PC-3 (cell line): ENCODE measurements around the gene SLC15A5.

ENCODE experiments used
- EZH2 ChIP-seq: fragments of 300-600 bp; sonication (generic); IDR thresholded peaks from one replicate; pipeline ENCODE4 v1.6.1; 2017; ENCODE audit warnings: antibody characterized with exemption, mild to moderate bottlenecking, low read length; ENCODE audit not compliant: unreplicated experiment
- TF ChIP-seq, protein P1 (sequence below): fragments of 300-600 bp; sonication (generic); conservative IDR thresholded peaks from 2 replicates; pipeline ENCODE4 v1.5.1; 2017; ENCODE audit warnings: antibody characterized with exemption, low read depth, mild to moderate bottlenecking, low read length

DNA sequence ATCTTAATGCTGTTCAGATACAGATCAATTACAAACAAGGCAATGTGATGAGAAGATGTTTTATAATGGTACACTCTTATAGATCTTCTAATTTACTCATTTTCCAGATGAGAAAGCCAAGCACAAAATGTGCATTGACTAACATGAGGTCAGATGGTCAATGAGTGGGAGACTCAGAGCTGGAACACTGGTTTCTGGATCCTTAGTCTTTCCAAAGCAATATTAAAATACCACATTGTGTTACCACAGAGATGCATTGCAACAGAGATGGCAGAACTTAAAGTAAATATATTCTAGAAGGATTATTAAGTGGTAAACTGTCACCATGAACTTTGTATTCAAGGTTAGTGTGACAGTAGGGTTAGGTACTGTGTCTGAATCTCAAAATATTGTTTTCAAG, 113.6 kb downstream of the SLC15A5 start:
- TF ChIP-seq EZH2, result no peak
- TF ChIP-seq, protein P1, sequence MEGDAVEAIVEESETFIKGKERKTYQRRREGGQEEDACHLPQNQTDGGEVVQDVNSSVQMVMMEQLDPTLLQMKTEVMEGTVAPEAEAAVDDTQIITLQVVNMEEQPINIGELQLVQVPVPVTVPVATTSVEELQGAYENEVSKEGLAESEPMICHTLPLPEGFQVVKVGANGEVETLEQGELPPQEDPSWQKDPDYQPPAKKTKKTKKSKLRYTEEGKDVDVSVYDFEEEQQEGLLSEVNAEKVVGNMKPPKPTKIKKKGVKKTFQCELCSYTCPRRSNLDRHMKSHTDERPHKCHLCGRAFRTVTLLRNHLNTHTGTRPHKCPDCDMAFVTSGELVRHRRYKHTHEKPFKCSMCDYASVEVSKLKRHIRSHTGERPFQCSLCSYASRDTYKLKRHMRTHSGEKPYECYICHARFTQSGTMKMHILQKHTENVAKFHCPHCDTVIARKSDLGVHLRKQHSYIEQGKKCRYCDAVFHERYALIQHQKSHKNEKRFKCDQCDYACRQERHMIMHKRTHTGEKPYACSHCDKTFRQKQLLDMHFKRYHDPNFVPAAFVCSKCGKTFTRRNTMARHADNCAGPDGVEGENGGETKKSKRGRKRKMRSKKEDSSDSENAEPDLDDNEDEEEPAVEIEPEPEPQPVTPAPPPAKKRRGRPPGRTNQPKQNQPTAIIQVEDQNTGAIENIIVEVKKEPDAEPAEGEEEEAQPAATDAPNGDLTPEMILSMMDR, result no peak
